ENCODE data around the gene NFATC2.

Gene NFATC2

GRCh38 chr20:51457533-51457932 is 85.0 kb downstream of the NFATC2 start:
- Histone ChIP-seq H3K4me2 (ENCODE audit: low read length) (no peak overlapping the region; the same call in 1 of the 2 replicates), H4K20me1 (ENCODE audit: insufficient read depth, low read length) (no peaks in the 10 kb centered on the region), H3K36me3 (ENCODE audit: insufficient read depth, low read length) (peaks cover 56% of the 10 kb centered on the region), H3K9me3 (ENCODE audit: low read length) (peaks cover 9% of the 10 kb centered on the region), H3K27ac (ENCODE audit: low read depth, low read length, poor library complexity, severe bottlenecking) (peak overlapping the region; percentile 98), H3K27me3 (ENCODE audit: insufficient read depth, low read length) (no peaks in the 10 kb centered on the region), H3K9me2 (ENCODE audit: low read depth, low read length) (no peaks in the 10 kb centered on the region), H2AFZ (ENCODE audit: low read length) (no peak overlapping the region), H3K9ac (ENCODE audit: low read length) (peak overlapping the region; percentile 11; the same call in 1 of the 2 replicates), H3K4me3 (ENCODE audit: low read depth, low read length, poor library complexity, severe bottlenecking) (no peak overlapping the region), H3K79me2 (ENCODE audit: insufficient read depth, low read length) (no peaks in the 10 kb centered on the region), H3F3A (ENCODE audit: insufficient read depth, low read length) (no peaks in the 10 kb centered on the region), H3K4me1 (ENCODE audit: insufficient read depth, low read length, severe bottlenecking) (peaks cover 61% of the 10 kb centered on the region)
- TF ChIP-seq EZH2 (IDR thresholded peaks at IDR 0.05; ENCODE audit: borderline replicate concordance, low read length), result no peak

- H3K4me1 ChIP-seq (ENCODE audit: insufficient read depth, low read length, severe bottlenecking), result peaks cover 54% of the 10 kb centered on the region
Observed at GRCh38 chr20:51456511-51457509, 85.7 kb downstream of the NFATC2 start.

GRCh38 chr20:51454250-51454865 is 88.2 kb downstream of the NFATC2 start:
- H3K27ac ChIP-seq (ENCODE audit: low read depth, low read length, poor library complexity, severe bottlenecking), result no peak overlapping the region
- H3K4me3 ChIP-seq (ENCODE audit: low read depth, low read length, poor library complexity, severe bottlenecking), result no peak overlapping the region
- peaks cover 73% of the 10 kb centered on the region for H3K36me3 ChIP-seq (ENCODE audit: insufficient read depth, low read length)

More at GRCh38 chr20:51456511-51457509, 85.7 kb downstream of the NFATC2 start:
- Histone ChIP-seq H3F3A (ENCODE audit: insufficient read depth, low read length) (no peaks in the 10 kb centered on the region), H3K4me2 (ENCODE audit: low read length) (no peak overlapping the region; the same call in 1 of the 2 replicates), H2AFZ (ENCODE audit: low read length) (no peak overlapping the region), H3K4me3 (ENCODE audit: low read depth, low read length, poor library complexity, severe bottlenecking) (no peak overlapping the region), H4K20me1 (ENCODE audit: insufficient read depth, low read length) (no peaks in the 10 kb centered on the region), H3K36me3 (ENCODE audit: insufficient read depth, low read length) (peaks cover 63% of the 10 kb centered on the region), H3K27ac (ENCODE audit: low read depth, low read length, poor library complexity, severe bottlenecking) (peak overlapping the region; percentile 98), H3K27me3 (ENCODE audit: insufficient read depth, low read length) (no peaks in the 10 kb centered on the region), H3K79me2 (ENCODE audit: insufficient read depth, low read length) (no peaks in the 10 kb centered on the region), H3K9me2 (ENCODE audit: low read depth, low read length) (no peaks in the 10 kb centered on the region), H3K9me3 (ENCODE audit: low read length) (peaks cover 9% of the 10 kb centered on the region), H3K9ac (ENCODE audit: low read length) (peak overlapping the region; percentile 11; the same call in 1 of the 2 replicates)
- TF ChIP-seq EZH2 (IDR thresholded peaks at IDR 0.05; ENCODE audit: borderline replicate concordance, low read length) (no peak), CTCF (IDR thresholded peaks at IDR 0.05; ENCODE audit: low read length) (no peak)

More at GRCh38 chr20:51454250-51454865, 88.2 kb downstream of the NFATC2 start:
- Histone ChIP-seq H3K79me2 (ENCODE audit: insufficient read depth, low read length) (no peaks in the 10 kb centered on the region), H3K4me1 (ENCODE audit: insufficient read depth, low read length, severe bottlenecking) (peaks cover 51% of the 10 kb centered on the region), H4K20me1 (ENCODE audit: insufficient read depth, low read length) (no peaks in the 10 kb centered on the region), H2AFZ (ENCODE audit: low read length) (no peak overlapping the region), H3K27me3 (ENCODE audit: insufficient read depth, low read length) (no peaks in the 10 kb centered on the region), H3K9ac (ENCODE audit: low read length) (no peak overlapping the region), H3K9me2 (ENCODE audit: low read depth, low read length) (no peaks in the 10 kb centered on the region), H3K9me3 (ENCODE audit: low read length) (peaks cover 9% of the 10 kb centered on the region), H3K4me2 (ENCODE audit: low read length) (no peak overlapping the region), H3F3A (ENCODE audit: insufficient read depth, low read length) (no peaks in the 10 kb centered on the region)
- TF ChIP-seq EZH2 (IDR thresholded peaks at IDR 0.05; ENCODE audit: borderline replicate concordance, low read length), result no peak
- TF ChIP-seq CTCF (IDR thresholded peaks at IDR 0.05; ENCODE audit: low read length), result no peak
